HepG2 (cell line): Measurements from ENCODE around the gene CD79A. TPM values are rescaled to one million over a fixed set of nuclear protein-coding genes. Genes with fewer than 3 reads are reported as not detected.

ENCODE experiments used
- ATAC-seq: fragments of 200-7000 bp; cut with Tn5 transposase; 3 replicates; pipeline ENCODE4 v1.9.1; 2020; ENCODE audit warnings: mild to moderate bottlenecking, moderate library complexity
- BruUV-seq: library from RNA; stranded (reverse); fragments of 400-500 nt; replicated peaks from 2 replicates; lab custom pipeline; 2021; lab: Mats Ljungman, UMichigan
- CTCF ChIA-PET: fragments of 300-600 bp; formaldehyde crosslinking; extraction: SDS; loops from one replicate; lab custom pipeline; 2021; ENCODE audit warnings: low total read pairs, inconsistent platforms, low intra/inter-chr PET ratio; lab: Yijun Ruan, JAX
- POLR2A ChIA-PET: fragments of 350-600 bp; sonication (Branson Sonifier 250); formaldehyde crosslinking; loops from one replicate; lab custom pipeline; 2020; ENCODE audit warnings: antibody characterized with exemption, inconsistent platforms; lab: Yijun Ruan, JAX
- DNase-seq: peaks from one replicate; pipeline ENCODE4 v3.0.0-alpha.2; 2015; ENCODE audit warnings: low spot score
- FAIRE-seq: peaks from 3 replicates; lab custom pipeline; 2011; peaks lifted over from hg19 to GRCh38; lab: Jason Lieb, UNC
- H2AFZ ChIP-seq: one replicate; pipeline ENCODE4 v1.6.1; 2011; ENCODE audit warnings: low read length, inconsistent platforms
- H3K27ac ChIP-seq: fragments of 300-600 bp; 3 replicates; pipeline ENCODE4 v1.8.0; 2011; ENCODE audit warnings: mixed run types, mild to moderate bottlenecking, mixed read lengths, low read length, inconsistent platforms; ENCODE audit not compliant: insufficient read depth; ENCODE audit errors: extremely low read length
- H3K27me3 ChIP-seq, 2 experiments: fragments of 200-600 bp in 1 of 2; 2 replicates in 1 of 2; 3 replicates in 1 of 2; pipeline versions ENCODE4 v1.6.0 to v1.8.0; 2011; ENCODE audit warnings: low read length in 2 of 2, mild to moderate bottlenecking in 2 of 2, moderate library complexity in 2 of 2, inconsistent platforms in 1 of 2; ENCODE audit not compliant: insufficient read depth in 2 of 2, control insufficient read depth in 1 of 2
- H3K36me3 ChIP-seq, 2 experiments: fragments of 200-600 bp in 1 of 2; replicated peaks in 1 of 2; 2 replicates in 1 of 2; 3 replicates in 1 of 2; pipeline versions ENCODE4 v1.5.1 to v1.8.0; 2011; ENCODE audit warnings: low read length in 2 of 2, inconsistent platforms in 1 of 2; ENCODE audit not compliant: insufficient read depth in 2 of 2, control insufficient read depth in 1 of 2
- H3K4me1 ChIP-seq: 2 replicates; pipeline ENCODE4 v1.5.1; 2012; ENCODE audit warnings: low read length, inconsistent platforms; ENCODE audit not compliant: insufficient read depth
- H3K4me2 ChIP-seq: 2 replicates; pipeline ENCODE4 v1.6.0; 2011; ENCODE audit warnings: low read depth, low read length, inconsistent platforms
- H3K4me3 ChIP-seq, 3 experiments: fragments of 200-600 bp in 1 of 3; sonication (generic), shearing (Covaris generic) in 1 of 3; replicated peaks in 1 of 3; 2 replicates each; pipeline ENCODE4 v1.5.1; 2011 to 2016; ENCODE audit warnings: low read length in 3 of 3, inconsistent platforms in 2 of 3, low read depth in 2 of 3, mild to moderate bottlenecking in 2 of 3, control low read depth in 1 of 3, mixed read lengths in 1 of 3; ENCODE audit not compliant: insufficient read depth in 1 of 3
- H3K79me2 ChIP-seq: one replicate; pipeline ENCODE4 v1.6.1; 2011; ENCODE audit warnings: low read length, inconsistent platforms; ENCODE audit not compliant: insufficient read depth
- H3K9ac ChIP-seq: 2 replicates; pipeline ENCODE4 v1.6.0; 2011; ENCODE audit warnings: mild to moderate bottlenecking, low read depth, low read length, inconsistent platforms; ENCODE audit not compliant: insufficient read depth
- H3K9me3 ChIP-seq: 2 replicates; pipeline ENCODE4 v1.5.1; 2012; ENCODE audit warnings: mild to moderate bottlenecking, low read length
- H4K20me1 ChIP-seq: 2 replicates; pipeline ENCODE4 v1.6.0; 2011; ENCODE audit warnings: inconsistent platforms, mild to moderate bottlenecking, low read length, moderate library complexity; ENCODE audit not compliant: insufficient read depth
- ARID5B ChIP-seq: IDR thresholded peaks from 2 replicates; pipeline ENCODE4 v1.4.0; 2020; ENCODE audit warnings: mild to moderate bottlenecking, missing genetic modification reagents
- HMGA1 ChIP-seq: sonication (generic); formaldehyde crosslinking; conservative IDR thresholded peaks from 2 replicates; pipeline ENCODE4 v1.4.0; 2020; ENCODE audit warnings: missing genetic modification reagents
- MIER3 ChIP-seq: IDR thresholded peaks from 2 replicates; pipeline ENCODE4 v1.6.1; 2016; ENCODE audit warnings: missing compliant biosample characterization, borderline replicate concordance
- RBM22 ChIP-seq: fragments of 200-400 bp; formaldehyde crosslinking; optimal IDR thresholded peaks from 2 replicates; pipeline ENCODE3; 2017; ENCODE audit warnings: mild to moderate bottlenecking, low read length, moderate library complexity
- SMAD9 ChIP-seq: sonication (generic); formaldehyde crosslinking; IDR thresholded peaks from 2 replicates; pipeline ENCODE4 v1.5.1; 2020; ENCODE audit warnings: mild to moderate bottlenecking, missing genetic modification reagents
- TEF ChIP-seq: sonication (generic); formaldehyde crosslinking; IDR thresholded peaks from 2 replicates; pipeline ENCODE4 v1.5.0; 2020; ENCODE audit warnings: missing genetic modification reagents
- TFE3 ChIP-seq: IDR thresholded peaks from 2 replicates; pipeline ENCODE4 v1.6.1; 2016
- ZNF597 ChIP-seq: sonication (generic); formaldehyde crosslinking; IDR thresholded peaks from 2 replicates; pipeline ENCODE4 v1.5.0; 2020; ENCODE audit warnings: missing genetic modification reagents
- ZNF878 ChIP-seq: sonication (generic); formaldehyde crosslinking; IDR thresholded peaks from 2 replicates; pipeline ENCODE4 v1.8.1; 2023; ENCODE audit warnings: mild to moderate bottlenecking, missing genetic modification reagents, moderate library complexity
- WGBS: methylation state at CpG from one replicate; pipeline ENCODE4 v1.1.6; 2017; ENCODE audit warnings: low lambda C conversion rate; 5-methylcytosine and 5-hydroxymethylcytosine counted together
- in situ Hi-C: cut with HindIII; loops from 2 replicates; pipeline ENCODE4 v1.10.0; 2017; ENCODE audit warnings: low pct_unique_long_range_greater_than_20kb; ENCODE audit not compliant: extremely low pct_ligation_motif_present
- intact Hi-C: fragments of 100-400 bp; cut with micrococcal nuclease; formaldehyde crosslinking; loops from one replicate; pipeline ENCODE4 v1.10.0; 2022; ENCODE audit not compliant: unreplicated experiment
- polyA plus RNA-seq, 8 experiments: library from polyadenylated mRNA; depleted of rRNA in 3 of 8; stranded (reverse) in 7 of 8; unstranded in 1 of 8; fragments of >200 nt; fragmentation: Illumina TruSeq in 4 of 8; extraction: Trizol in 4 of 8; gene quantifications; 2 replicates each; pipeline versions ENCODE4 v1.2.1 to v1.2.3, GENCODE V29; 2011 to 2016; ENCODE audit warnings: low read depth in 4 of 8, missing spikeins in 1 of 8, mixed read lengths in 1 of 8; ENCODE audit not compliant: insufficient read depth in 1 of 8
- total RNA-seq, 5 experiments: library from RNA; depleted of rRNA; stranded (reverse); fragments of >200 nt; fragmentation: Illumina TruSeq; extraction: Trizol; gene quantifications; 2 replicates each; pipeline ENCODE4 v1.2.3, GENCODE V29; 2016; ENCODE audit warnings: low read depth in 1 of 5
- TF ChIP-seq, protein P1 (sequence below): sonication (generic); formaldehyde crosslinking; conservative IDR thresholded peaks from 2 replicates; pipeline ENCODE4 v1.8.0; 2022; ENCODE audit warnings: mild to moderate bottlenecking, moderate library complexity, missing genetic modification reagents
- TF ChIP-seq, protein P2 (sequence below): sonication (generic); formaldehyde crosslinking; IDR thresholded peaks from 2 replicates; pipeline ENCODE4 v1.5.0; 2020; ENCODE audit warnings: missing genetic modification reagents

Gene CD79A
- total and polyA plus RNA-seq, 2 of the 13 experiments (the other 11 are each of a cell fraction or from before 2014, with no cell fraction given), result 0.24 to 0.33 TPM

GRCh38 chr19:41861116-41861768 is 15.8 kb upstream of the CD79A start (continued):
- TF ChIP-seq ZNF597 (CRISPR knock-in tag) (no peak), SMAD9 (CRISPR knock-in tag) (no peak), HMGA1 (CRISPR knock-in tag) (no peak), ARID5B (CRISPR knock-in tag) (no peak)
- TF ChIP-seq, all 625 proteins: peak for 9

- ATAC-seq (no peak), DNase-seq (no peak), FAIRE-seq (no peak)
- H3K9me3 ChIP-seq, result no peaks in the 10 kb centered on the region
- peaks cover 62% of the 10 kb centered on the region for H3K79me2 ChIP-seq
- H4K20me1 ChIP-seq, result peaks cover 54% of the 10 kb centered on the region
- intact Hi-C loops (no loop called here), in situ Hi-C loops (no loop called here)
- 79% methylated on average over 9 of the region's 9 CpGs for WGBS
- peaks cover 0 to 4% of the 10 kb centered on the region in 2 experiments; a peak in 1 of 5 replicates for H3K27me3 ChIP-seq
- peaks cover 25 to 53% of the 10 kb centered on the region in 2 experiments for H3K36me3 ChIP-seq
- POLR2A ChIA-PET, result interaction anchor here (0.6 to 3.6 kb wide), 6 partner anchors 9 to 97 kb away, joined by 3 to 72 read pairs (median 16); partner anchors contain the start of gene RABAC1
- no peak overlapping the region for H2AFZ ChIP-seq
- H3K27ac ChIP-seq, result no peak overlapping the region
- H3K9ac ChIP-seq, result peak overlapping the region; percentile 99
- peak overlapping the region; percentile 87 for H3K4me2 ChIP-seq
- peaks cover 62% of the 10 kb centered on the region for H3K4me1 ChIP-seq
- CTCF ChIA-PET, result no interaction called here
- H3K4me3 ChIP-seq, result peak overlapping the region; percentile 85 to 99 (median 95)
- no TSS peak for BruUV-seq
- TF ChIP-seq, protein P1, sequence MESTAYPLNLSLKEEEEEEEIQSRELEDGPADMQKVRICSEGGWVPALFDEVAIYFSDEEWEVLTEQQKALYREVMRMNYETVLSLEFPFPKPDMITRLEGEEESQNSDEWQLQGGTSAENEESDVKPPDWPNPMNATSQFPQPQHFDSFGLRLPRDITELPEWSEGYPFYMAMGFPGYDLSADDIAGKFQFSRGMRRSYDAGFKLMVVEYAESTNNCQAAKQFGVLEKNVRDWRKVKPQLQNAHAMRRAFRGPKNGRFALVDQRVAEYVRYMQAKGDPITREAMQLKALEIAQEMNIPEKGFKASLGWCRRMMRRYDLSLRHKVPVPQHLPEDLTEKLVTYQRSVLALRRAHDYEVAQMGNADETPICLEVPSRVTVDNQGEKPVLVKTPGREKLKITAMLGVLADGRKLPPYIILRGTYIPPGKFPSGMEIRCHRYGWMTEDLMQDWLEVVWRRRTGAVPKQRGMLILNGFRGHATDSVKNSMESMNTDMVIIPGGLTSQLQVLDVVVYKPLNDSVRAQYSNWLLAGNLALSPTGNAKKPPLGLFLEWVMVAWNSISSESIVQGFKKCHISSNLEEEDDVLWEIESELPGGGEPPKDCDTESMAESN (CRISPR knock-in tag), result no peak
- TF ChIP-seq TFE3, result no peak
- TF ChIP-seq MIER3, result no peak
- peak; percentile 80 for TF ChIP-seq RBM22
- TF ChIP-seq, protein P2, sequence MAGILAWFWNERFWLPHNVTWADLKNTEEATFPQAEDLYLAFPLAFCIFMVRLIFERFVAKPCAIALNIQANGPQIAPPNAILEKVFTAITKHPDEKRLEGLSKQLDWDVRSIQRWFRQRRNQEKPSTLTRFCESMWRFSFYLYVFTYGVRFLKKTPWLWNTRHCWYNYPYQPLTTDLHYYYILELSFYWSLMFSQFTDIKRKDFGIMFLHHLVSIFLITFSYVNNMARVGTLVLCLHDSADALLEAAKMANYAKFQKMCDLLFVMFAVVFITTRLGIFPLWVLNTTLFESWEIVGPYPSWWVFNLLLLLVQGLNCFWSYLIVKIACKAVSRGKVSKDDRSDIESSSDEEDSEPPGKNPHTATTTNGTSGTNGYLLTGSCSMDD (CRISPR knock-in tag), result no peak
- no peak for TF ChIP-seq ZNF878 (CRISPR knock-in tag)
- no peak for TF ChIP-seq TEF (CRISPR knock-in tag)
Observed at GRCh38 chr19:41861846-41862245, 15.2 kb upstream of the CD79A start.
